NCI-H748 treated with DMSO at 0.1 percent for 48 hours (cell line): ENCODE results near the gene DCAF15.
"Not testable (repeated sequence)": the region's sequence is repeated elsewhere in the genome, so short reads cannot be mapped to it uniquely, and the experiment has no call there.

Experiments
- DNase-seq: peaks from one replicate; lab custom pipeline; 2025; lab: John Stamatoyannopoulos, UW

DCAF15 gene

DNA sequence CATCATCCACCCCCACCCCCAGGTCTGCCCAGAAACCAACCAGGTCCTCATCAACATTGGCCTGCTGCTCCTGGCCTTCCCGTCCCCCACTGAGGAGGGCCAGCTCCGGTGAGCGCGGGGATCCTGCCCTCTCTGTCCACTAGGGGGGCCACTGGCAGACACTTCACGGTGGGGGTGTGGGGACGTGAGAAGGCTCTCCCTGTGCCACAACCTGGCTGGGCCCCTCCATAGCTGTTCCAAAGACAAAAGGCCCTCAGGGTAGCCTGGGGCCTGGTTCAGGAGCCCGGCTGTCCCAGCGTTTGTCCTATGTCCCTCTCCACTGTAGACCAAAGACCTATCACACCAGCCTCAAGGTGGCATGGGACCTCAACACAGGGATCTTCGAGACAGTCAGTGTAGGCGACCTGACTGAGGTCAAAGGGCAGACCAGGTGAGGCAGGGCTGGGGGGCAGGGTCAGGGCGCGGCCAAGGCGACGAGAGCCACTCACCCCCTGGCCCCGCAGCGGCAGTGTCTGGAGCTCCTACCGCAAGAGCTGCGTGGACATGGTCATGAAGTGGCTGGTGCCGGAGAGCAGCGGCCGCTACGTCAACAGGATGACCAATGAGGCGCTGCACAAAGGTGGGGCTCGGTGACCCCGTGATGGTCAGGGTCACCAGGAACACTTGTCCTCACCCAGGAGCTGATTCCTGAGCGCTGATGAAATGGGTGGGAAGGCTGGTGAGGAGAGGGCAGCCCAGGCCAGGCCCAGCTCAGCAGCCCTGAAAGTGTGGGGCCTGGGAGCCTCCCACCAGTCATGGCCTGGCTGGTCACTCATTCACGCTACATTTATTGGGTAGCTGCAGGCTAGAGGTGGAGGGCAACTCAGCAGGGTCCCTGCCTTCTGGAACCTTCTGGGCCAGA lies 7.9 kb downstream of the DCAF15 start:
- no peak for DNase-seq

DNA sequence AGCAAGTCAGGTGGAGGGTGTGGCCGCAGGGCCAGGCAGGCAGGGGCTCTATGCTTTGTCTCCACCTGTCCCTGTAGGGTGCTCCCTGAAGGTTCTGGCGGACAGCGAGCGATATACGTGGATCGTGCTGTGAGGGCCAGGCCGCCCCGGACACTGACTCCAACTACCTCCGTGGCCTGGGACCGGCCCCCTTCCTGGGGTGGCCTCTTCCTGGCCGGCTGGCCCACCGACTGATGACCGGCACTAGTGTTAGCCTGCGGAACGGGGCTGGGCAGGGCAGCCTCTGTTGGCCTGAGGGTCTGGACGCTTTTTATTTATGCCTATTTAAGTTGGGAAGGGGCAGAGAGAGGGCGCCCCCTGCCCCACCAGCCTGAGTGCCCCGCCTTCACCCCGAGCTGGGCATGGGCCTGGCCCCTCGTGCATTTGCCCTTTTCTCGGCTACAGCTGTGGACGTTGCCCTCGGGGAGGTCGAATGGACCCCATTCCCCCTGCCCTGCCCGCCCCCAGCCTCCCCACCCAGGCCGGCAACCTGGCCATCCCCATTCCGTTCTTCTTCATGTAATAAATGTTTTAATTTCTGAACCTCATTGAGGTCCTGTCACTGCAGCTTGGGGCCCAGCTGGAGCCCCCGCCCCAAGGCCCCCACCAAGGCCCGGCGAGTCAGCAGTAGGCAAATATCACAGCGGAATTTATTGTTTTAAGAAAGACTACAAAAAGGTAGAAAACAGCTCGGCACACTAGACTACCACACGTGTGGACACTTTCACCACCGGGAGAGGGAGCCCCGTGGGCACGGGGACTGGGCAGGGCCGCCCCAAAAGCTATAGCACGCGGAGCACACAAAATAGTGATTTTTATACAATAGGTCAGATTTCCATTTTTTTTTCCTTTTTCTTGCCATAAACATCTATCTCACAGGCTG lies 8.8 kb downstream of the DCAF15 start:
- no peak for DNase-seq

DNA sequence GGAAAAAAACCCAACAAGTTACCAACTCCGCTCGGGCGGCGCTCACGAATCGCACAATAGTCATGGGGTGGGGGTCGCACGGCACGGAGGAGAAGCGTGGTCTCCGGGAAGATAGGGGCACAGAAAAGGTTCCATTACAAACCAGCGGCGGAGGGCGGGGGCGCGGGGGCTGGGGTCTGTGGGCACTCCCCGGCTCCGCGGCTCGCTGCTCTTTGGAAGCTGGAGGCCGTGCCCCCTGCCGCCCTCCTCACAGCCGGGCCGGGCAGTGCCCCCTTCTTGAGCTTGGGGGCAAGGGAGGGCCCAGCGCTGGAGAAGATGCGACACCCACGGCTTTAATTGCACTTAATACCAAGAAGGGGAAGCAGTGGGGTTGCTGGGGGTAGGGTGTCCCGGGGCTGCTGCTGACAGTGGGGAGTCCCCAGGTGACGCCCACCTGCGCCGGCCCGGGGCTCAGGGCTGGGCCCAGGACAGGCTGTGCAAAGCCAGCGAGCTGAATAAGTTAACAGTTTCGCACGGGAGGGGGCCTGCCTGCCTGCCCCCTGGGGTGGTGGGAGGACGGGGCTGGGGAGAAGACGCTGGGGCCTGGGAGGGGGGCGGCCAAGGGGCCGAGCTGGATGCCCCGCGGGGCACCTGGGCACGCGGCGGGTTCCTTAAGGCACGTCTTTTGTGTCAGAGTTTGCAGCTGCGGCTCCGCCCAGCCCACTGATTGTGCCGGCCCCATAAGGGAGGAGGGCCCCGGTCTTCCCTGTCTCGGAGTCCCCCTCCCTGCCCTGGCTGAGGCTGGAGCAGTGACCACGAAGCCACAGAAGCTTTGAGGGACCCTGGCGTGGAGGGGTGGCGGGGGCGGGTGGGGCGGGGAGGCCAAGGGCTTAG lies 9.8 kb downstream of the DCAF15 start:
- DNase-seq = no peak

DNA sequence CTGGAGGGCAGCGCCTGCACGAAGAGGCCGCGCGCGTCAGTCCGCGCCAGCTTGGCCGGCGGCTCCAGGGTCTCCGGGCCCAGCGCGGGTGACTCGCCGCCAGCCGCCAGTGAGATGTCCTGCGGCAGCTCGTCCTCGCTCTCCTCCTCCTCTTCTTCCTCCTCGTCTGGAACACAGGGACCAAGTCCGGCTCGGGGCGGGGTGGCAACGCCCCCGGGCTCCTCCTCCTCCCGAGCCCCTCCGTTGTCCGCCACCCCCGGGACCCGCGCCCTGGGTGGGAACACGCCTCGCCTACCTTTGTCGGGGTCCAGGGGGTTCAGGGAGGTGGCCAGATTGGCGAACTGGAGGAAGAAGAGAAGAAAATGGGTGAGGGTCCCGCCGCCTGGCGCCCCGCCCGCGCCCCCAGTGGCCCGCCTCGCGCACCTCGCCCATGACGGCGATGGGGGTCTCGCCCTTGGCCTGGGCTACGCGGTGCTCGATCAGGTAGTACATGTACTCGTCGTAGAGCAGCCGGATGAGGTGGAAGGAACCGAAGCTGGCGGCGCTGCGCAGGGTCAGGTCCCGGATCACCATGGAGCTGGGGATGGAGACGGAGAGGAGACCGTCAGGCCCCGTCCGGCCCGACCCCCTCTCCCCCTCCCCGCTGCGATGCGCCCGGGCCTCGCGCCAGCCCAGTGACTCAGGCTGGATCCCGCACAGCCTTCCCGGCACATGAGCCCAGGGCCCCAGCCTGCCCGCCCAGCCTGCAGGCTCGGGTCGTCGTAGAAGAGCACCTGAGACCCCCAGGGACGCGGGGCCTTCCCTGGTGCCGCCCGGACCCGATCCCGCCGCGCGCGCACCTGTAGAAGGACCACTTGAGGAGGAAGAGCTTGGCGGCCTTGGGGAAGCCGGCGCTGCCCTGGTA lies 10.6 kb downstream of the DCAF15 start:
- no peak for DNase-seq

DNA sequence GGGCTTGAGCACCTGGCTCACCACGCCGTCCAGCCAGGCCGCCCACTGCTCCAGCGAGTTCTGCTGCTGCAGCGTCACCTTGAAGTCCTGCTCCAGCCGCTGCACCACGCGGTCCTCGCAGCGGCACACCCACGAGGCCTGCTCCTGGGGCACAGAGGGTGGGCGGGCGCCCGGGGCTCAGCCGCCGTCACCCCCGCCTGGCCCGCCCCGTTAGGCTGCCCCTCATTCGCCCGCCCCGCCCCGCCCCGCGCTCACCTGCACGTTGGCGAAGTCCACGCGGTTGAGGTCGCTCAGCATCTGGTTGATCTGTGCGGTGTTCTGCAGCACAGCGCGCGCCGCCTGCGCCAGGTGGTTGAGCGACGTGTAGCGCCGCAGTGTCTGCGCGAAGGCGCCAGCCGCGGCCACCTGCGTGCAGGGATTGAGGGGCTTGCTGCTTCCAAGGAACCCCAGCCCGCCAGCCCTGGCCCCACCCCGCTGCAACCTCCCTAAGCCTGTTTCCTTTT lies 11.3 kb downstream of the DCAF15 start:
- DNase-seq = no peak

DNA sequence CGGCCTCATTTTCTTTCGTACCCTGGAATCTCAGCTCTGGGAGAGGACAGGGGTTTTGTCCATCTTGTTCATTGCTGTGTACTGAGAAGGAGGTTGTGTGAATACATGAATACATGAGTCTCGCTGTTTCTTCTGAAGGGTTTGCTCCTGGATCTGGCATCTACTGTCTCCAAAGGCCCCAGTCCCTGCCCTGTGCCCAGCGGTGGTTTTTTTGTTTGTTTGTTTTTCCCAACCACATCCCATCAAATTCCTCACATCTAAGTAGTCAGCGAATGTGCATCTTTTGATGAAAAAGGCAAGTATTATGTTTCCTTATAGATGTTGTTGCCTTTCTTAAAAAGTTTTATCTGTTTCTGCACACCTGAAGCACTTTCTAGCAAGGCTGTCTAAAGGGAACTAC lies 12.5 kb downstream of the DCAF15 start:
- no peak for DNase-seq

DNA sequence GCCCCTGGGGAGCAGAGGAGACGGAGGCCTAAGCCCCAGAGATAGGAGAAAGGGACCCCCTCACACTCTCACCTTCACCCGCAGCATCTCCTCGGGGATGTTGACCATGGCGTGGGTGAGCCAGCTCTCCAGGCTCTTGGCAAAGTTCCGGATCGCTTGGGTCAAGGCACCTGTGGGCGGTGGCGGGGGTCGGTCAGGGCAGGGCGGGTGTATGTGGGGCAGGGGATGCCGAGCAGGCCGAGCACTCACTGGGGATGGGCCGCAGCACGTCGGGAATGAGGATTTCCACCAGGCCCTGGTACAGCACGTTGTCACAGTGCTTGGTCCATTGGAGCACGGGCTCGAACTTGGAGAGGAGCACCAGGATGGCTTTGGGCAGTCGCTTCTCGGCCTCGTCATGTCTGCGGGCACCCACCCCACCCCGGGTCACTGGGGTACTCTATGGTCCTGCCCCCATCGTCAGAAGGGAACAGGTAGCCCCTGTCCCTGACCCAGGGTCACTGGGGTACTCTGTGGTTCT lies 13.1 kb downstream of the DCAF15 start:
- no peak for DNase-seq

DNA sequence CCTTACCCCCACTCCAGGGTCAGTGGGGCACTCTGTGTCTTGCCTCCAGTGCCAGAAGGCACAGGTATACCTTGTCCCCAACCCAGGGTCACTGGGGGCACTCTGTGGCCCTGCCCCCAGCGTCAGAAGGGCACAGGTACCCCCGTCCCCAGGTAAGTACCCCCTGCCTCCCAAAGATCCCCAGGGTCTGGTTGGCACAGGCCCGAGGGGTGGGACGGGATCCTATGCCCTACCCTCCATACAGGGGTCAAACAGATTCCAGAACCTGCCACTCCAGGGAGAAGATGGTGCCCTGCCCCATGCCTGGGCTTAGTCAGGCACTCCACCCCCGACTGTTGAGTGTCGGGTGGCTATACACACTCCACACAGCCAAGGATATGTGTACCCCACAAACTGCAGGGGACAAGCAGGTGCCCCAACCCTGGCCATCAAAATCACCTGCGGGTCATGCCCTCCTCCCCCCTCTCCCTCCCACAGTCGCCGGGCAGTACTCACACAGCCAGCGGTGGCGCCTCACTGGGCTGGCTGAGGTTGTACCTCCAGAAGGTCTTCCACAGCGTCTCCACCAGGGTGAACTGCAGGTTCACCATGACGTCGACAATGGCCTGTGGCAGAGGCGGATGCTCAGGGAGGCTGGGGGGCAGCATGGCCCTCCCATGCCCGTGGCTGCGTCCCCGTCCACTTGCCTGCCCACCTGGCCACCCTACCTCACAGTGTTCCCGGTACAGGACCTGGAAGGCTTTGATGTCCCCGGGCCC lies 13.8 kb downstream of the DCAF15 start:
- DNase-seq = no peak

DNA sequence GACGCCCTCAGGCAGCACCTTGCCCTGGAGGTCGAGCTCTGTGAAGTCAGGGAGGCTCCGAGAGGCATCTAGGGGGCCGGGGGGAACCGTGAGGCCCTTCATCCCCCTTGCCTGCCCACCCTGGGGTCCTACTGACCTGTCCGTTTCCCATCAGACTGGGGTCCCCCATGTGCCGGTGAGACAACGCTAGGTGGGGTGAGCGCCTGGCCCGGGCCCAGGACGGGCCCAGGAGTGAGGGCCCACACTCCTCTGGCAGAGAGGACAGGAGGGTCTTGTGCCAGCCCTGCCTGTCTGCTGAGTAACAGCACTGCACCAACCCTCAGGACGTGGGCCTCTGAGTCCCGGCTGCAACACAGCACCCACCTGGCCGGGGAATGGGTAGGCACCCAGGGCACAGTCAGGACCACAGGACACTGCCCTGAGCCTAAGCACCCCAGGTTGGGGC lies 14.4 kb downstream of the DCAF15 start:
- DNase-seq = no peak

DNA sequence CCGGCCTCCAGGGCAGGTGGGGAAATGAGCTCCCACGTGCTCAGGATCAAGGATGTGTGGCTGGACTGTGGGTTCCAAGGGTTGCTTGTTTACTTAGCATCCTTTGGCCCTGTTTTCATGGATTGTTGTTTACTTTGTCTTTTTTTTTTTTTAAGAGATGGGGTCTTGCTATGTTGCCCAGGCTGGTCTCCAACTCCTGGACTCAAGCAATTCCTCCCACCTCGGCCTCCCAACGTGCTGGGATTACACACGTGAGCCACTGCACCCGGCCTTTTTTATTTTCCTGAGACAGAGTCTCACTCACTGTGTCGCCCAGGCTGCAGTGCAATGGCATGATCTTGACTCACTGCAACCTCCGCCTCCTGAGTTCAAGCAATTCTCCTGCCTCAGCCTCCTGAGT lies 14.9 kb downstream of the DCAF15 start:
- not testable (repeated sequence) for DNase-seq

DNA sequence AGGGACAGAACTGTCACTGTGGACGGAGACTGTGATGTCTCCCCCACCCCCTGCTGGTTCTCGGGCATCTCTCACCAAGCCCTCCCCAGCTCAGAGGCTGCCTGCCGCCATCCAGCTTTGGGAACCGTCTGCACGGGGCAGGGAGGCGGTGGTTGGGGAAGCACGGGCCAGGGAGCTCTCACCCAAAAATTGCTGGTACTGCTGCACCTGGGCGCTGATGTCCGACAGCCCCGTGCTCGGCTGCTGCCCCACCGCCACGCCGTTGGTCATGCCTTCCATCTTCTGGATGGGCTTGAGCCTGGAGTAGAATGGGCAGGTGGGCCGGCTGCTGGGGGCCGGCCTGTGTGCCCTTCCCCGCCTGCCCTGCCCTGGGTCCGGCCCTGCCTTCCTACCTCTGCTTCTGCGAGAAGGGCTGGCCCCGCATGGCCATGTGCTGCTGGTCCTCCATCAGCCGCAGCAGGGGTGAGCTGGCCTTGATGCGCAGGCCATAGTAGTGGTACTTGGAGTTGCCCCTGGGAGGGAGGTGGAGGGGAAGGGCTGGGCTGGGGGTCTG lies 16.1 kb downstream of the DCAF15 start:
- no peak for DNase-seq

DNA sequence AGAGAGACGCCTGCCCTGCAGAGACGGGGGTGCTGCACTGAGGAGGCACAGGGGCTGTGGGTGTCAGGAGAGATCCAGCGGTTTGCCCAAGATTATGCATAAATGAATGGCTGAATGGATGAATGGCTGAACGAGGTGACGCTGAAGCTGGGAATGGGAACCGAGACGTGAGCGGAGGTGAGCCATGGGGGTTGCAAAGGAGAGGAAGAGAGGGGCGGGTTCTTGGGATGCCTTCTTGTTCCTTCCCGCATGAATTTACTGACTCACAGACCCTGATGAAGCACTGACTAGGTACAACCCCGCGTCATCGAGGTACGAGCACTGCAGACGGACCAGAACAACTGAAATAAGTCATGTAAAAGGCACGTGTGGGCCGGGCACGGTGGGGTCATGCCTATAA lies 16.7 kb downstream of the DCAF15 start:
- DNase-seq = no peak

DNA sequence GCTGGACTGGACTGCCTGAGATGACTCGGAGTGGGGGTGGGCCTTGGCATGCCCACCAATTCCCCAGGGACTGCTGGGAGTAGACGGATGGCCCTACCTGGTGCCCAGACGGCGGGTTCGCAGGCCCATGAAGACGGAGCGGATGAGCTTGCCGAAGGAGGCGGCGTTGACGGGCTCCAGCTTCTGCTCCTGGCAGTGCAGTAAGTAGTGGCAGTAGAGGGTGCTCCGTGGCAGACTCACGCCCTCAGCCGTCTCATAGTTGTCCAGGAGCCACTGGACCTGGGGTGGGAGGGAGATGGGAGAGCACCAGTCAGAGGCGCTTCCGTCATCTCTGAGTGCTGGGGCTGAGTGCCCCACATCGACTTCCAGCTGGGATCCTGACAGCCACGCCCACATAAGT lies 17.6 kb downstream of the DCAF15 start:
- no peak for DNase-seq

DNA sequence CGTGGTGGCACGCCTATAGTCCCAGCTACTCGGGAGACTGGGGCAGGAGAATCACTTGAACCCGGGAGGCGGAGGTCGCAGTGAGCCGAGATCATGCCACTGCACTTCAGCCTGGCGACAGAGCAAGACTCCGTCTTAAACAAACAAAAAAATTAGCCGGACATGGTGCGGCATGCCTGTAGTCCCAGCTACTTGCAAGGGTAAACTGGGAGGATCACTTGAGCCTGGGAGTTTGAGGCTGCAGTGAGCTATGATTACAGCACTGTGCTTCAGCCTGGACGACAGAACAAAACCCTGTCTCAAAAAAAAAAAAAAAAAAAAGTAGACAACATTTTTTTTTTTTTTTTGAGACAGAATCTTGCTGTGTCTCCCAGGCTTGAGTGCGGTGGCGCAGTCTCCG lies 19.6 kb downstream of the DCAF15 start:
- DNase-seq = not testable (repeated sequence)

DNA sequence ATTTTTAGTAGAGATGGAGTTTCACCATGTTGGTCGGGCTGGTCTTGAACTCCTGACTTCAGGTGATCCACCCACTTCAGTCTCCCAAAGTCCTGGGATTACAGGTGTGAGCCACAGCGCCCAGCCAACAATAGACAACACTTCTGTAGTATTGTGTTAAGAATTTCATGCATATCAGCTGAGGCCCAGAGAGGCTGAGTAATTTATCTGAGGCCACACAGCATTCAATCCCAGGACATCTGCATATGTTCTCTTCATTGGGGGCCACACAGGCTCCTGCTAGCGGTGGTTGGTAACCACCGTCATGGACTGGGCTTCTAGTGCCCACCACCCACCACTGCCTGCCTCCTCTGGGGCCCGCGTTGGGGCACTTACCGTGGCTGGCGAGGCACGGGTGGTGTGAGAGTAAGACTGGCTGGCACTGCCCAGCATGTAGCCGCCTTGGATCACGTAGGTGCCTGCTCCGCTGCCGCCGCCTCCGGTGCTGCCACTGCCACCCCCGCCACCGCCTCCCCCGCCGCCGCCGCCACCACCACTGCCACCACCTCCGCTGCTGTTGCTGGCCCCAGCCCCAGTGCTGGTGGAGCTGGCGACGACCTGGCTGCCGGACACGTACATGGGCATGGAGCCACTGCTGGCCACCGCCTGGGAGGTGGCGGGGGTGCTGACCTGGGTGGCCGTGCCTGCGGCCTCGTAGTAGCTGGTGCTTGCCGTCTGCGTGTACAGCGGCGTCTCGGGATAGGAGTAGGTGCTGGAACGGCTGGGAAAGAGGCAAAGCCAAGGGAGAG lies 20.3 kb downstream of the DCAF15 start:
- DNase-seq = no peak

DNA sequence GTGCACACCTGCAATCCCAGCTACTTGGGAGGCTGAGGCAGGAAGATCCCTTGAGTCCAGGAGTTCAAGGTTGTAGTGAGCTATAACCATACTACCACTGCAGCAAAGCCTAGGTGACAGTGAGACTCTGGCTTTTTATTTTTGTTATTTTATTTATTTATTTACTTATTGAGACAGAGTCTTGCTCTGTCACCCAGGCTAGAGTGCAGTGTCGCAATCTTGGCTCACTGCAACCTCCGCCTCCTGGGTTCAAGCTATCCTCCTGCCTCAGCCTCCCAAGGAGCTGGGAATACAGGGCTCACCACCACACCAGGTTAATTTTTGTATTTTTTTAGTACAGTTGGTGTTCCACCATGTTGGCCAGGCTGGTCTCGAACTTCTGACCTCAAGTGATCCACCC lies 21.2 kb downstream of the DCAF15 start:
- DNase-seq = not testable (repeated sequence)

DNA sequence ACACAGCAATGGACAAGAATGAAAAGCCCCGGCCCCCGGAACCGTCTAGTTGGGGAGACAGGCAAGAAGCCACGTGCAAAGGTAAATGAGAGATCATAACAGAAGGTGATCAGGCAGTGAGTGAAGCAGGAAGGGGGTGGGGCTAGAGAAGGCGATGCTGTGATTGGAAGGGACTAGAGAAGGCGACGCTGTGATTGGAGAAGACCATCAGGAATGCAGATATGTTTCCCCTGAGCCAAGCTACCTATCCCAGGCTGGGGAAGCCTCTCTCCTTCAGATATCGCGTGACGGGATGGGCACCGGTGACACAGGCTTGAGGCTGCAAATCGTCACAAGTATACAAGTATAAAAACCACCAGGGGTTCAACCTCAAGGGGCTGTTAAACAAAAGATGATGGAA lies 21.8 kb downstream of the DCAF15 start:
- peak; percentile 35 for DNase-seq

DNA sequence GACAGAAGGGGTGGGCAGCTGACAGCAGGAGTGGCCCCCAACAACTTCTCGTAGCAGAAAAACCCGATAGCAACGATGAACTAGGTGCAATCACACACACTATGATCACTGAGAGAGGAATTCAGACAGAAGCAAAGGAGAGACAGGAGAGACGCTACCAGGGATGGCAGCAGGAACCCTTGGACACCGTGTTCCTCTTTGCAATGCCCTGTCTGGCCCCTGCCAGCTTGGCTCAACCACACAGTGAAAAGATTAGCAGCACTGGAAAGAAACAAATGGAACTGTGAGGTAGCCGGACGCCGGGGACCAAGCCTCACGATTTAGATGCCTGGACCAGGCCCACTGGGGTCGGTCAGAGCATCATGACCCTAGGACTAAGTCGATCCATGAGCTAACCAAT lies 23.6 kb downstream of the DCAF15 start:
- DNase-seq = no peak

DNA sequence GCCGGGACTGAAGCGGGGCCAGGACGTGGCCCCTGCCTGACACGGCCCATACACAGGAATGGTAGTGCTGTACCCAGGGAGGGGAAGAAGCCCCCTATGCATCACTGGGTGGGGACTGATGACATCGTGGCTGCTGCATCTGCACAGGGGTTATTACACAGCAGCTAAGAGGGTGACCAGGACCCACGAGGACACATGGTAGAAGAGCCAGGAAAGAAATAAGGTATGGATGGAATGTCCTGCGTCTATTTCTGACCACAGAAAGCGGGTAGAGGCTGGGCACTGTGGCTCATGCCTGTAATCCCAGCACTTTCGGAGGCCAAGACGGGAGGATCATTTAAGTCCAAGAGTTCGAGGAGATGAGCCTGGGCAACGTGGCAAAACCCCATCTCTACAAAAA lies 24.1 kb downstream of the DCAF15 start:
- no peak for DNase-seq
